ENCODE measurements around the gene SLFN14. TPM values are rescaled to one million over a fixed set of nuclear protein-coding genes. Genes with fewer than 3 reads are reported as not detected.

Gene SLFN14
- total RNA-seq, 1 experiment from 2014 or later: not detected

- Histone ChIP-seq H3K4me3 (ENCODE audit: low read depth, low read length) (no peak overlapping the region), H3K36me3 (ENCODE audit: control insufficient read depth, insufficient read depth, low read length) (no peaks in the 10 kb centered on the region), H3K4me1 (no peaks in the 10 kb centered on the region), H3K9me3 (no peaks in the 10 kb centered on the region), H3K27me3 (replicated peaks; ENCODE audit: control insufficient read depth, insufficient read depth, low read length) (no peaks in the 10 kb centered on the region; the same call in 1 of the 2 replicates)
- TF ChIP-seq CTCF (IDR thresholded peaks at IDR 0.05; ENCODE audit: insufficient read depth in 1 of 2, low read depth in 1 of 2, low read length in 1 of 2, severe bottlenecking in 1 of 2, unreplicated experiment in 1 of 2): no peak
- Mint-ChIP-seq H3K9me3 (ENCODE audit: unreplicated experiment) (no peaks in the 10 kb centered on the region), H3K27ac (ENCODE audit: unreplicated experiment) (no peak overlapping the region), H3K27me3 (ENCODE audit: insufficient read depth, unreplicated experiment) (peaks cover 21% of the 10 kb centered on the region), H3K36me3 (ENCODE audit: insufficient read depth, unreplicated experiment) (no peaks in the 10 kb centered on the region), H3K4me1 (ENCODE audit: low read depth, unreplicated experiment) (no peaks in the 10 kb centered on the region), H3K4me3 (ENCODE audit: unreplicated experiment) (no peak overlapping the region)
- intact Hi-C loops (cut with micrococcal nuclease; ENCODE audit: unreplicated experiment): no loop called here
- no peak for DNase-seq
- BruUV-seq (replicated peaks): no TSS peak
- CTCF ChIA-PET: interaction anchor here (1.5 kb wide), 1 partner anchor 193 kb away, joined by 10 read pairs; no protein-coding TSS in a partner anchor
- POLR2A ChIA-PET: no interaction called here
These were observed 6.0 kb downstream of the SLFN14 start for GRCh38 chr17:35554668-35555067.

GRCh38 chr17:35553310-35553709, 7.3 kb downstream of the SLFN14 start:
- no peaks in the 10 kb centered on the region for H3K36me3 Mint-ChIP-seq (ENCODE audit: insufficient read depth, unreplicated experiment)
- intact Hi-C loops (cut with micrococcal nuclease; ENCODE audit: unreplicated experiment): no loop called here
- Histone ChIP-seq H3K4me3 (ENCODE audit: low read depth, low read length) (no peak overlapping the region), H3K36me3 (ENCODE audit: control insufficient read depth, insufficient read depth, low read length) (no peaks in the 10 kb centered on the region), H3K27me3 (replicated peaks; ENCODE audit: control insufficient read depth, insufficient read depth, low read length) (no peaks in the 10 kb centered on the region; the same call in none of the 2 replicates), H3K9me3 (no peaks in the 10 kb centered on the region), H3K4me1 (no peaks in the 10 kb centered on the region)
- no peak for TF ChIP-seq CTCF (IDR thresholded peaks at IDR 0.05; ENCODE audit: insufficient read depth in 1 of 2, low read depth in 1 of 2, low read length in 1 of 2, severe bottlenecking in 1 of 2, unreplicated experiment in 1 of 2)
- H3K27ac Mint-ChIP-seq (ENCODE audit: unreplicated experiment): no peak overlapping the region
- POLR2A ChIA-PET: no interaction called here
- H3K9me3 Mint-ChIP-seq (ENCODE audit: unreplicated experiment): no peaks in the 10 kb centered on the region
- H3K4me3 Mint-ChIP-seq (ENCODE audit: unreplicated experiment): no peak overlapping the region
- BruUV-seq (replicated peaks): no TSS peak
- DNase-seq: no peak
- peaks cover 31% of the 10 kb centered on the region for H3K27me3 Mint-ChIP-seq (ENCODE audit: insufficient read depth, unreplicated experiment)
- H3K4me1 Mint-ChIP-seq (ENCODE audit: low read depth, unreplicated experiment): no peaks in the 10 kb centered on the region
- CTCF ChIA-PET: no interaction called here

GRCh38 chr17:35548978-35549377, 11.6 kb downstream of the SLFN14 start:
- Mint-ChIP-seq H3K36me3 (ENCODE audit: insufficient read depth, unreplicated experiment) (no peaks in the 10 kb centered on the region), H3K4me3 (ENCODE audit: unreplicated experiment) (no peak overlapping the region), H3K9me3 (ENCODE audit: unreplicated experiment) (no peaks in the 10 kb centered on the region), H3K27ac (ENCODE audit: unreplicated experiment) (no peak overlapping the region), H3K27me3 (ENCODE audit: insufficient read depth, unreplicated experiment) (peaks cover 36% of the 10 kb centered on the region), H3K4me1 (ENCODE audit: low read depth, unreplicated experiment) (no peaks in the 10 kb centered on the region)
- TF ChIP-seq CTCF (IDR thresholded peaks at IDR 0.05; ENCODE audit: insufficient read depth in 1 of 2, low read depth in 1 of 2, low read length in 1 of 2, severe bottlenecking in 1 of 2, unreplicated experiment in 1 of 2): no peak
- Histone ChIP-seq H3K4me1 (no peaks in the 10 kb centered on the region), H3K4me3 (ENCODE audit: low read depth, low read length) (no peak overlapping the region), H3K9me3 (no peaks in the 10 kb centered on the region), H3K36me3 (ENCODE audit: control insufficient read depth, insufficient read depth, low read length) (no peaks in the 10 kb centered on the region), H3K27me3 (replicated peaks; ENCODE audit: control insufficient read depth, insufficient read depth, low read length) (no peaks in the 10 kb centered on the region; the same call in none of the 2 replicates)
- BruUV-seq (replicated peaks): no TSS peak
- ChIA-PET CTCF (interaction anchor here (0.5 kb wide), 1 partner anchor 59 kb away, joined by 3 read pairs; no protein-coding TSS in a partner anchor), POLR2A (no interaction called here)
- intact Hi-C loops (cut with micrococcal nuclease; ENCODE audit: unreplicated experiment): no loop called here
- DNase-seq: no peak

Data from Caco-2 (cell line).